Caco-2 (cell line): ENCODE measurements around the gene MAP3K1. TPM values are rescaled to one million over a fixed set of nuclear protein-coding genes. Genes with fewer than 3 reads are reported as not detected.
A peak's percentile ranks its signal among the peaks of the same experiment; 100 is the strongest.

Experiments
- BruUV-seq: library from RNA; stranded (reverse); fragments of 400-500 nt; replicated peaks from 2 replicates; lab custom pipeline; 2021; lab: Mats Ljungman, UMichigan
- CTCF ChIA-PET: fragments of 300-600 bp; sonication (Branson Sonifier 250); formaldehyde crosslinking; loops from one replicate; lab custom pipeline; 2022; ENCODE audit warnings: antibody characterized with exemption; lab: Charles Lee
- POLR2A ChIA-PET: fragments of 300-600 bp; sonication (Branson Sonifier 250); formaldehyde crosslinking; loops from one replicate; lab custom pipeline; 2022; ENCODE audit warnings: antibody characterized with exemption; lab: Charles Lee
- DNase-seq, 2 experiments: peaks; one replicate each; pipeline versions ENCODE4 v3.0.0 to v3.0.0-alpha.2; 2020 to 2022
- H3K27me3 ChIP-seq: replicated peaks from 2 replicates; pipeline ENCODE4 v1.6.0; 2011; ENCODE audit warnings: low read length; ENCODE audit not compliant: control insufficient read depth, insufficient read depth
- H3K36me3 ChIP-seq: 2 replicates; pipeline ENCODE4 v1.5.1; 2011; ENCODE audit warnings: low read length; ENCODE audit not compliant: control insufficient read depth, insufficient read depth
- H3K4me1 ChIP-seq: fragments of 250-450 bp; sonication (Bioruptor Pico); 2 replicates; pipeline ENCODE4 v1.5.1; 2020; ENCODE audit warnings: mild to moderate bottlenecking
- H3K4me3 ChIP-seq: 2 replicates; pipeline ENCODE4 v1.5.1; 2011; ENCODE audit warnings: low read depth, mild to moderate bottlenecking, control low read depth, low read length
- H3K9me3 ChIP-seq: fragments of 250-450 bp; sonication (Bioruptor Pico); 2 replicates; pipeline ENCODE4 v1.5.1; 2020; ENCODE audit warnings: mild to moderate bottlenecking, moderate library complexity
- H3K27ac Mint-ChIP-seq: one replicate; pipeline ENCODE4 v1.8.0; 2022; ENCODE audit warnings: mixed read lengths; ENCODE audit not compliant: unreplicated experiment
- H3K27me3 Mint-ChIP-seq: one replicate; pipeline ENCODE4 v1.8.0; 2022; ENCODE audit warnings: mixed read lengths; ENCODE audit not compliant: insufficient read depth, unreplicated experiment
- H3K36me3 Mint-ChIP-seq: one replicate; pipeline ENCODE4 v1.8.0; 2022; ENCODE audit warnings: mild to moderate bottlenecking, mixed read lengths; ENCODE audit not compliant: insufficient read depth, unreplicated experiment
- H3K4me1 Mint-ChIP-seq: one replicate; pipeline ENCODE4 v1.8.0; 2022; ENCODE audit warnings: low read depth, mixed read lengths; ENCODE audit not compliant: unreplicated experiment
- H3K4me3 Mint-ChIP-seq: one replicate; pipeline ENCODE4 v1.8.0; 2022; ENCODE audit warnings: mild to moderate bottlenecking, moderate library complexity, mixed read lengths; ENCODE audit not compliant: unreplicated experiment
- H3K9me3 Mint-ChIP-seq: one replicate; pipeline ENCODE4 v1.8.0; 2022; ENCODE audit warnings: mixed read lengths; ENCODE audit not compliant: unreplicated experiment
- intact Hi-C: fragments of 100-400 bp; cut with micrococcal nuclease; formaldehyde crosslinking; loops from one replicate; pipeline ENCODE4 v1.10.0; 2022; ENCODE audit not compliant: unreplicated experiment
- total RNA-seq: library from RNA; stranded (reverse); gene quantifications from 2 replicates; pipeline ENCODE4 v1.2.3, GENCODE V29; 2022
- TF ChIP-seq, protein P1 (sequence below), 2 experiments: fragments of 200-600 bp in 1 of 2; IDR thresholded peaks; 1 replicate in 1 of 2; 2 replicates in 1 of 2; pipeline versions ENCODE4 v1.5.1 to v1.8.0; 2011 to 2022; ENCODE audit warnings: antibody characterized with exemption in 1 of 2, control low read depth in 1 of 2, inconsistent platforms in 1 of 2, low read depth in 1 of 2, low read length in 1 of 2, mild to moderate bottlenecking in 1 of 2, moderate library complexity in 1 of 2; ENCODE audit not compliant: insufficient read depth in 1 of 2, severe bottlenecking in 1 of 2, unreplicated experiment in 1 of 2

Gene MAP3K1
- total RNA-seq, 1 experiment from 2014 or later, result 47.0 TPM

DNA sequence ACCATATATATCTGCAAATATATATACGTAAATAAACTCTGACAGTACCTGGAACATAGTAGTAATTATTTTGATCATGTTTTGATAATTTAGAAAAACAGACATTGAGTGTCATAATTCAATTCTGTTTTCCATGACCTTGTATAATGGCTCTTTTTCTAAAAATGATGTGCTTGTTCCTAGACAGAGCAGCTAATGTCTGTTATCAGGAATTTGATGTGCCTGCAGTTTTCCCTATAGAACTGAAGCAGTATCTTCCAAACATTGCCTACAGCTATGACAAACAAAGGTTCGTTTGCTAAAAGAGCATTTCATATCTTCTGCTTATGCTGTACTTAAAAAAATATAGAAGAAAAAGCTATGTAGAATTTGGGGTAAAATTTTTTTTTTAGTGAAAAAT is 99.3 kb downstream of the MAP3K1 start:
- BruUV-seq, result no TSS peak
- no peaks in the 10 kb centered on the region for H3K9me3 Mint-ChIP-seq
- no peak overlapping the region for H3K4me3 Mint-ChIP-seq
- peaks cover 21% of the 10 kb centered on the region for H3K36me3 Mint-ChIP-seq
- DNase-seq, result no peak
- no peaks in the 10 kb centered on the region for H3K36me3 ChIP-seq
- H3K4me1 ChIP-seq, result peaks cover 13% of the 10 kb centered on the region
- peaks cover 15% of the 10 kb centered on the region for H3K4me1 Mint-ChIP-seq
- ChIA-PET POLR2A (no interaction called here), CTCF (no interaction called here)
- H3K27me3 ChIP-seq, result no peaks in the 10 kb centered on the region
- no peaks in the 10 kb centered on the region for H3K9me3 ChIP-seq
- no peaks in the 10 kb centered on the region for H3K27me3 Mint-ChIP-seq
- H3K4me3 ChIP-seq, result no peak overlapping the region
- TF ChIP-seq, protein P1, sequence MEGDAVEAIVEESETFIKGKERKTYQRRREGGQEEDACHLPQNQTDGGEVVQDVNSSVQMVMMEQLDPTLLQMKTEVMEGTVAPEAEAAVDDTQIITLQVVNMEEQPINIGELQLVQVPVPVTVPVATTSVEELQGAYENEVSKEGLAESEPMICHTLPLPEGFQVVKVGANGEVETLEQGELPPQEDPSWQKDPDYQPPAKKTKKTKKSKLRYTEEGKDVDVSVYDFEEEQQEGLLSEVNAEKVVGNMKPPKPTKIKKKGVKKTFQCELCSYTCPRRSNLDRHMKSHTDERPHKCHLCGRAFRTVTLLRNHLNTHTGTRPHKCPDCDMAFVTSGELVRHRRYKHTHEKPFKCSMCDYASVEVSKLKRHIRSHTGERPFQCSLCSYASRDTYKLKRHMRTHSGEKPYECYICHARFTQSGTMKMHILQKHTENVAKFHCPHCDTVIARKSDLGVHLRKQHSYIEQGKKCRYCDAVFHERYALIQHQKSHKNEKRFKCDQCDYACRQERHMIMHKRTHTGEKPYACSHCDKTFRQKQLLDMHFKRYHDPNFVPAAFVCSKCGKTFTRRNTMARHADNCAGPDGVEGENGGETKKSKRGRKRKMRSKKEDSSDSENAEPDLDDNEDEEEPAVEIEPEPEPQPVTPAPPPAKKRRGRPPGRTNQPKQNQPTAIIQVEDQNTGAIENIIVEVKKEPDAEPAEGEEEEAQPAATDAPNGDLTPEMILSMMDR (IDR thresholded peaks at IDR 0.05; ENCODE audit: insufficient read depth in 1 of 2, low read depth in 1 of 2, low read length in 1 of 2, severe bottlenecking in 1 of 2, unreplicated experiment in 1 of 2), result no peak
- no peak overlapping the region for H3K27ac Mint-ChIP-seq
- intact Hi-C loops, result no loop called here

- Histone ChIP-seq H3K4me3 (no peak overlapping the region), H3K27me3 (no peaks in the 10 kb centered on the region), H3K4me1 (peaks cover 13% of the 10 kb centered on the region), H3K36me3 (no peaks in the 10 kb centered on the region), H3K9me3 (no peaks in the 10 kb centered on the region)
- TF ChIP-seq, protein P1 (IDR thresholded peaks at IDR 0.05; ENCODE audit: insufficient read depth in 1 of 2, low read depth in 1 of 2, low read length in 1 of 2, severe bottlenecking in 1 of 2, unreplicated experiment in 1 of 2), result no peak
- CTCF ChIA-PET, result interaction anchor here (1.3 to 1.4 kb wide), 3 partner anchors 8 to 647 kb away, joined by 4 to 5 read pairs (median 5); partner anchors contain the start of gene SETD9
- POLR2A ChIA-PET, result interaction anchor here (0.6 to 1.6 kb wide), 3 partner anchors 8 to 211 kb away, joined by 3 to 17 read pairs (median 5); partner anchors contain the start of gene SETD9
- peak overlapping the region; percentile 69 for H3K27ac Mint-ChIP-seq
- intact Hi-C loops, result no loop called here
- no peak overlapping the region for H3K4me3 Mint-ChIP-seq
- H3K27me3 Mint-ChIP-seq, result no peaks in the 10 kb centered on the region
- H3K36me3 Mint-ChIP-seq, result peaks cover 27% of the 10 kb centered on the region
- H3K9me3 Mint-ChIP-seq, result no peaks in the 10 kb centered on the region
- DNase-seq, result no peak
- peaks cover 15% of the 10 kb centered on the region for H3K4me1 Mint-ChIP-seq
- BruUV-seq, result no TSS peak
Measured at GRCh38 chr5:56917534-56917933, 102.2 kb downstream of the MAP3K1 start.

GRCh38 chr5:56918054-56918453 is 102.7 kb downstream of the MAP3K1 start:
- TF ChIP-seq, protein P1 (IDR thresholded peaks at IDR 0.05; ENCODE audit: insufficient read depth in 1 of 2, low read depth in 1 of 2, low read length in 1 of 2, severe bottlenecking in 1 of 2, unreplicated experiment in 1 of 2), result no peak
- POLR2A ChIA-PET, result interaction anchor here (0.6 to 1.6 kb wide), 3 partner anchors 8 to 210 kb away, joined by 3 to 17 read pairs (median 5); partner anchors contain the start of gene SETD9
- peak; percentile 74 to 83 for DNase-seq
- Histone ChIP-seq H3K27me3 (no peaks in the 10 kb centered on the region), H3K4me3 (no peak overlapping the region), H3K4me1 (peaks cover 13% of the 10 kb centered on the region), H3K36me3 (no peaks in the 10 kb centered on the region), H3K9me3 (no peaks in the 10 kb centered on the region)
- peaks cover 33% of the 10 kb centered on the region for H3K36me3 Mint-ChIP-seq
- H3K9me3 Mint-ChIP-seq, result no peaks in the 10 kb centered on the region
- peak overlapping the region; percentile 69 for H3K27ac Mint-ChIP-seq
- no peaks in the 10 kb centered on the region for H3K27me3 Mint-ChIP-seq
- H3K4me3 Mint-ChIP-seq, result peak overlapping the region; percentile 1
- intact Hi-C loops, result loop anchor here (1.0 kb wide), 1 partner anchor 8 kb away; no protein-coding TSS in a partner anchor
- no TSS peak for BruUV-seq
- H3K4me1 Mint-ChIP-seq, result peaks cover 15% of the 10 kb centered on the region
- CTCF ChIA-PET, result interaction anchor here (1.3 to 1.4 kb wide), 3 partner anchors 8 to 647 kb away, joined by 4 to 5 read pairs (median 5); partner anchors contain the start of gene SETD9
